HG03354 (cell line): ENCODE results near the gene TYW3.

ENCODE experiments used
- ATAC-seq: cut with Tn5 transposase; IDR thresholded peaks from one replicate; pipeline ENCODE4 v1.9.1; 2021; ENCODE audit warnings: mild to moderate bottlenecking; ENCODE audit not compliant: unreplicated experiment, poor library complexity, severe bottlenecking

The TYW3 gene, protein sequence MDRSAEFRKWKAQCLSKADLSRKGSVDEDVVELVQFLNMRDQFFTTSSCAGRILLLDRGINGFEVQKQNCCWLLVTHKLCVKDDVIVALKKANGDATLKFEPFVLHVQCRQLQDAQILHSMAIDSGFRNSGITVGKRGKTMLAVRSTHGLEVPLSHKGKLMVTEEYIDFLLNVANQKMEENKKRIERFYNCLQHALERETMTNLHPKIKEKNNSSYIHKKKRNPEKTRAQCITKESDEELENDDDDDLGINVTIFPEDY

DNA sequence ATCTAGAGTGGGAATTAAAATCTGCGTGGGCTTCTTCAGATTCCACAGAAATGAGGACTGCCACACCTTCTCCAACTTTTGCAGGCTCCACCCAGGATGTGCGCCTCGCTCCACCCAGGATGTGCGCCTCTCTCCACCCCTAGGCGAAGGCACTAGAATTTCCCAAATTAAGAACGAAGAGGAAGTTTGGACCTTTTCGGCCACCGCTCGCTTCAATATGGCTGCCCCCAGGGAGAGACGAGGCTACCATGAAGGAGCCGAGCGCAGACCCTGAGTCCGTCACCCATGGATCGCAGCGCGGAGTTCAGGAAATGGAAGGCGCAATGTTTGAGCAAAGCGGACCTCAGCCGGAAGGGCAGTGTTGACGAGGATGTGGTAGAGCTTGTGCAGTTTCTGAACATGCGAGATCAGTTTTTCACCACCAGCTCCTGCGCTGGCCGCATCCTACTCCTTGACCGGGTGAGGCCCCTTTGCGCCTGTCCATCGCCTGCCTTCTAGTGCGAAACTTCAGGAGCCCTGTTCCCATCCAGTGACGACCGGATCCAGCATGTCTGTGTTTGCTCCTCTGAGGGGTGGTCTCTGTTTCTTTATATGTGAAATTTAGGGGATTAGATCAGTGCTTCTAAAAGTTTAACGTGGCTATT lies at the start of gene TYW3, which contains the start of gene CRYZ:
Gene TYW3, plus strand, starts transcription at position 193 of the 644 bp plus-strand sequence. Its CDS starts 93 bp downstream, at position 286.
Gene CRYZ, minus strand, starts transcription at position 91 of the 644 bp plus-strand sequence. CDS start 8,229 bp downstream, outside the sequence.
- peak; percentile 69 for ATAC-seq

DNA sequence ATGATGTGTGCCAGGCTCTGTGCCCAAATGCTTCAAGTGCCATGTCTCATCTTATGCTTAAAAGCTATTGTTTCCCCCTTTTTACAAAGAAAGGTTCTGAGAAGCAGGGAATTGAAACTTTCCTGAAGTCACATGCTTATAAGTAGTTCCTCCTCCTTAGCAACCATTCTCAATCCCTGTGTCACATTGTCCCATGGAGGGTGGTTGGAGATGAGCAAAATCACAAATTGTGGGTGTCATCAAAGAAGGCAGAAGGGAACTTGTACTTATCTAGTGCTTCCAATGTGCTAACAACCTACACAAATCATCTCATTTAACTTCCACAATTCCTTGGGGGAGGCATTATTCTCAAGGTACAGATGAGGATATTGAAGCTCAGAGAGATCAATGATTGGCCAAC lies 49.3 kb upstream of the TYW3 start:
- no peak for ATAC-seq

DNA sequence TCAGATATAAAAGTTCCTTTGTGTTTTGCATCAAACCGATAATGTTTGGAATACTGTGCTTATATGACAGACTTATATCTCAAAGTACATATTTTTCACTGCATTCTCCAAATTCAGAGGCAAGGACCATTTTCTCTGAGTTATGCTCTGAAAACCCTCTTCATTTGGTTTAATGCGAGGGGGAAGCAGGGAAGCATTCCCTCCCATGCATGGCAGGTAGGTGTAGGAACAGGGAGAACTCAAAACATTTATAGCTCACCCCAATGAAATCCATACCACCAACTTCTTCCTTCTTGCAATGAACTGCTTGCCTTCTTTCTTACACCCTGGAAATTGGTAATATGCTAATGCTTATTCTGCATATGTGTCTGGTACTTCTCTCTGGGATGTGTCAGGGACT lies 48.7 kb upstream of the TYW3 start:
- ATAC-seq, result no peak

DNA sequence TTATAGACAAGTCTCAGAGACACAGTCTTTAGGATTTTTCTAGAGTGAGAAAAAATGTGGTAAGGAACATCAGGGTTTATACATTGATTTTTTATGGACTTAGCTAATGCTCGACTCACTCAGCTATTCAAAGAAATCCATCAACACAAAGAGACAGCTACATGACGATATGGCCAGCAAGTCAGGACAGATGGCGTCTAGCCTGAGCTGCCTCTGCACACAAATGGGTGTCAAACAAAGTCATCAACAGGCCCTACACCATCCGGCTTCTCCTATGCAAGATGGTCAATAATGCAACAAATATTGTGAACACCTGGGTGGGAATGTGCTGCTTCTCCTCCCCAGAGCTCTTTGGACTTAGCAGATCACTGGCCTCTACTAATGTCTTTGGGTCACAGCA lies 46.0 kb upstream of the TYW3 start:
- ATAC-seq, result no peak

DNA sequence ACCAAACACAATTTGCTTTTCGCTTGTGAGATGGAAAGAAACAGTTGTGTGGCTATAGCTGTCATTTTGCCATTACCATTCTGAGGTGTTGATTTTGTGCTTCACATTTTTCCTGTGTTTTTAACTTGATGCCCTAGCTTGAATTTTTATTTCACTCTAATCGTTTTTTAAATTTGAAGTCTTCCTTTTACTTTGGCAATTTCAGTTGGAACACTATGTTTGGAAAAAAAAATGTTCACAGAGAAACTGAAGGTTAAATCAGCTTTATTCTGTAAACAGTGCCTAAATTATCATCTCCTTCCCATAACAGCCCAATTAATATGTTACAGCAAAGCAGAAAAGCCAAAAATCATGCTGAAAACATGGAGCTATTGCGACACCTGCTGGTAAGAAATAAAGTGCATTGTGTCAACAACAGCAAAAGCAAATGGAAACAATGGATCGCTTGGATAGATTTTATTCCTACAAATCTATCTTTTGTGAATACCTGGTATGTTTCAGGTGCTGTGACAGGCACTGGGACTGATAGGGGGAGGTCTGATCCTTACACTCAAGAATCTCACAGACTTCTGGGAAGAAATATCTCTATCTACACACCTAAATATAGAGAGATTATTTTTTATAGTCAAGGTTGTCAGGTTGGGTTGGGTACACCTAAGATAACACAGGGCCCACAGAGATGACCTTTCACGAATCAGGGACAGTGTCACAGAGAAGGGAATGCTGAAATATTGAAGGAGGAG lies 43.2 kb upstream of the TYW3 start:
- ATAC-seq, result peak; percentile 80

DNA sequence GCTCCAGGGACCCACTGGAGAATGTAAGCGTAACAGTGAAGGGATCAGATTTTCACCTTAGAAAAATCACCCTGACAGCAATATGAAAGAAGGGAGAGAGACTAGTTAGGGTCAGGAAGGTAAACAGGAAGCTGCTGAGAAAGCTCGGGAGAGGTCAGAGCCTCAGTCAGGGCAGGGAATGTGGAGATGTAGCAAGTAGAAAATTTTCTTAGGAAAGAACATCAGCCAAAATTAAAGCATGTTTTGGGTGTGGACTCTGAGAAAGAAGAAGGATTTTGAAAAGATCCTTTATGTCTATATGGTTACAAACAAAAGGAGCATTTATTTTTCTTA lies 42.6 kb upstream of the TYW3 start:
- peak; percentile 9 for ATAC-seq

DNA sequence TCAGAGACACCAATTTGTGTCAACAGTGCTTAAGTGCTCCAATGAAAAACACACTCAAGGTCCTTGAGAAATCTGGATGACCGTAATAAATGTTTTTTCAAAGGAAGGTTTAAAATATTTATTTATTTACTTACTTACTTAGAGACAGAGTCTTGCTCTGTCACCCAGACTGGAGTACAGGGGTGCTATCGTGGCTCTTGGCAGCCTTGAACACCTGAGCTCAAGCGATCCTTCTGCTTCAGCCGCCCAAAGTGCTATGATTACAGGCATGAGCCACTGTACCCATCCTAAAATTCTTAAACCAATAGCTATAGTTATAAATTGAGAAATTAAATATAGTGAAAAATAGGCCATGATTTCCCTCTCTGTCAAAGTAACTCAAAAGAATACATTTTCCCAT lies 42.0 kb upstream of the TYW3 start:
- ATAC-seq, result no peak

DNA sequence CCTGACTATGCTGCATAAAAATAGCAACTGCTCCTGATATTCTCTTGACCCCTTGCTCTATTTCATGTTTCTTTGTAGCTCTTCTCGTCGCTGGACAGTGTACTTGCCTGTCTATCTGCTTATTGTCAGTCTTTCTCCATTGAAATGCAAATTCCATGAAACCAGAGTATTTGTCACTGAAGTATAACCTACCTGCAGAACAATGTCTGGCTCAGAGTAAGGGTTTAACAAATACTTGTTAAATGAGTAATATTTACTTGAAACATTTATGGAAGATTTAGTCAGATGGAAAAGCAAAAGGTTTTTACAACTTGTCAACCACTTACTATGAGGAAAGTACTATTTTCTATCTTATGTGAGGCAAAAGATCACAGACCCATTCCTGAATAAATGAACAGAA lies 39.5 kb upstream of the TYW3 start:
- no peak for ATAC-seq

DNA sequence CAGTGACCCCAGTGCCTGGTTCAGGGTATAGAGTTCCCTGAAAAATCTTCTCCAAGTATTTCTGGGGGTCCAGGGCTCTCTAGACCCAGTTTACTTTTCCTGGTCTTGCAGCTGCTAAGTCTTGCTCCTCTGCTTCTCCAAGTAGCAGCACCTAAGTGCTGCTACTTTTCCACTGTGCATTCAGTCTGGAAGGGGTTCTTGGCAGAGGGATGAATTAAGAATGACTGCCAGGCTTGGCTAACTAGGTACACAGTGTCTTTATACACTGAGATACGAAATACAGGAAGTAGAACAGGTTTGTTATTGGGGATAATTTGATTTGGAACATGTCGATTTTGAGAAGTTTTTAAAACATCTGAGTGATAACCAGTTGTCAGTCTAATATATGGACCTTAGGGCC lies 35.1 kb upstream of the TYW3 start:
- ATAC-seq, result no peak

DNA sequence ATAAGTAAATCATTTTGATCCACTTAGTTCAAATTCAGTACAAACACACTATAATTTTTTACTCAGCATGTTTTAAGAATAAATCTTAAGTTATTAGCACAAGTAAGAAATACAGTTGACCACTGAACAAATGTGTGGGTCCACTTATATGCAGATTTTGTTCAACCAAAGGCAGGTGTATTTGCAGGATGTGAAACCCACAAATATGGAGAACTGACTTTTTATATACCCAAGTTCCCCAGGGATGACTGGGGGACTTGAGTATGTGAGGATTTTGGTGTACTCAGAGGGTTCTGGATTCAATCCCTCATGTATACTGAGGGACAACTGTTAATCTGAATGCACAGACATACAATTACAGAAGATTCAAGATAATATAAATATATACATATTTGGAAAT lies 33.6 kb upstream of the TYW3 start:
- no peak for ATAC-seq

DNA sequence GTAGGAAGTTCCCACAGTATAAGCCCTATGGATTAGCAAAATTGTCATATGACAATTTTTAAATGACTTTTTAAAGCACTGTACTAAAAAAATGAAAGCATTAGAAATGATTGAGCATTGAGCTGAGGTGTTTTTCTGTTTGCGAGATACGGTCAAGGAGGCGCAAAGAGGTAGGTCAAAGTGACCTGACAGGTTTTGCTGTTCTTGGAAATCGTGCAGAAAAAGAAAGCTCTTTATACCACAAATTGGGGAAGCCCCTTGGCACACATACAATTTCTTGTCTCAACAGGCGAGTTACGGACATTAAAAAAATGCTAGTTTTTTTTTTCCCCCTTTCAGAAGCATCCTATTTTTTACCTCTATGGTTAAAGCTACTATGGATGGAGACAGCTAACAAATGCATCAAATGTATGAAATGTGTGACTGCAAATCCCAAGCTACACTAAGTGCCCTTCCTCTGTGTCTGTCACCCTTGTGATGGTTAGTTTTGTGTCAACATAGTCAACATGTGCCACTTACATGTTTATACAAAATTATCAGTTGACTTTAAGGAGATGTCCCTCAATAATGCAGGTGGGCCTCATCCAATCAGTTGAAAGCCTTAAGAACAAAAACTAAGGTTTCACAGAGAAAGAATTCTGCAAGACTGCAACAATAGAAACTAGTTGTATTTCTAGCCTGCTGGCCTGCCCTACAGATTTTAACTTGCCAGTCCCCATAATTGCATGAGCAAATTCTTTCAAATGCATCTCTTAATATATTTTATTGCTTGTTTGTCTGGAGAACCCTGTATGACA lies 29.4 kb upstream of the TYW3 start:
- no peak for ATAC-seq

DNA sequence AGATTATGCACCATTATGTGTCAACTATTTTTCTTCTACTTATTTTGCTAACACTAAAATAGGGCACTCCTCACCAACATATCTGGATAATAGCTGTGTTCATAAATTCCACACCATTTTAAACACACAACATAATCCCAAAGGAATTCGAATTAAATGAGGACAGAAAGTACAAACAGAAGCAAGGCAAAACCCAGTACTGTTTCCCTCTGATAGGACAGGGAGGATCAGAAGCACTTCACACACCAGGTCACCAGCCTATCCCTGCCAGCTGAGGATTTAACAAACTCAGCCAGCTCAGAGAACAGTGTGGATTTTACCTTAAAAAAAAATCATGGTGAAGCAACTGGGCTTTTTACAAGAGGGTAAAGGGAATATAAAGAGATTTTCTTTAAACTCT lies 20.1 kb upstream of the TYW3 start:
- no peak for ATAC-seq

DNA sequence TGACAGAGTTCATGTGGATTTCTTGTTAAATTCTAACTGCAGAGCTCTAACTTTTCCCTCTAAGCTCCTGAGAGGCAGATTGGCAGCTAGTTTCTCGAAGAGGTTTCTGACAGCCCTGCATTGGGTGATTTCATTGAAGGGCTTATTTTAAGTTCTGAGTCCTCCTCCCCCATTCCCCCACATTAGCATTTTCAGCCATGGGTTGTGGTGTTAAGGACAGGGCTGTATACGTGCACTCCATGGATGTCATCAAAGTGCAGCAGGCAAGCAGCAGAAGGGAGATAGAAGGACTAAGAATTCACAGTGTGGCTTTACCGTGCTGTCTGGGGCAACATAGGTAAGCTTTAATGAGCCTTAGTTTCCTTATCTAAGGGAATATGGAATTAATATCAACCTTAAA lies 19.1 kb upstream of the TYW3 start:
- ATAC-seq, result no peak

DNA sequence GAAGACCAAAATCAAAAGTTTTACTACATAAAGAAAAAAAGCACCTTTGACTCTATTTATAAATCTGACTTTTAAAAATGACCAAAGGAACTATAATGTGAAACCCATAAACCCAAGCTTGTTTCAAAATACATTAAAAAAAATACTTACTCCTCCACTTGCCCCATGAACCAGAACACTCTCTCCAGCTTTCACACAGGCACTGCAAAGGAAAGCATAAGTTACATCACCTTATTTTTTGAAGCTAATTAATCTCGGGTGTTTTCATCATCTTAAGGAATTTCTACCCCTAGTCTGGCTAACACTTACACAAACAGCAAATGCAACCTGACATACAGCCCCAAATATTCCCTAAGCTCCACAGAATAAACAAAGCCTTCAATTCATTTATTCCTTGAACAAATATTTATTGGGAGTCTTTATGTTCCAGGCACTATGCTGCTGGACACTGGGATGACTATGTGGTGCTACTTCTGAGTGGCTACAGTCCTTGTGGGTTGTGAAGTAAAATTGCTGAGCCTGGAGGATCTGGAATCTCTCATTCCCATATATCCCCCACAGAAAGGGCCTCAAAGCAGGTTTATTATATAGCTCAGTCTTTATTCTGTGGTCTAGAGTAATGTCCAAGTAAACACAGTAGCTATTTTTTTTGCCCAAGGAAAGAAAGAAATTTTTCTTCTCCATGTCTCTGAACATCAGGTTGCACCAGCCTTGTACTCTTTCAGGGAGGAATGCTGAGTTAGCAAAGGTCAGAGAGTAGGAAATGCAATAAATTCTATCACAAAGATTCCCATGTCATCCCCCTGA lies 18.3 kb upstream of the TYW3 start:
- ATAC-seq, result no peak

DNA sequence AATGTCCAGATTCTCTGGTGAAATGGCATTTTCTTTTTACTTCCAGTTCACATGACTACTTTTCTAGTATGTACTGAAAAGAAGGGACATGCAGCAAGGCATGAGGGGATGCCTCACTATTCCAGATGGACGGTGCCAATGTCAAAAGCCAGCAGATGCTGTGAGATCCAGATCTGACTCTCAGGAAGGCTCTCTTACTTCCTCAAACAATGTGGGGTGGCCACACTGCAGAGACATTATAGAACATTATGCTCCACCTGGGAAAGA lies 17.8 kb upstream of the TYW3 start:
- no peak for ATAC-seq

DNA sequence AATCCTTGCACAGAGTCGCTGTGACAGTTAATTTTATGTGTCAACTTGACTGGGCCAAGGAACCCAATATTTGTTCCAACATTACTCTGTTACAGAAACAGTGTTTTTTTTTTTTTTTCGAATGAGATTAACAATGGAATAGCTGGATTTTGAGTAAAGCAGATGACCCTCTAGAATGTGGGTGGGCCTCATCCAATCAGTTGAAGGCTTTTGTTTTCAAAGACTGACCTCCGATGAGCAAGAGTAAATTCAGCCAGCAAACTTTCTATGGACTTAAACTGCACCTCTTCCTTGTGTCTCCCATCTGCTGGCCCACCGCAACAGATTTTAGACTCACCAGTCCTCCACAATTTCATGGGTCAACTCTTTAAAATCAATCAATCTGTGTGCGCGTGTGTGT lies 17.1 kb upstream of the TYW3 start:
- ATAC-seq, result no peak

DNA sequence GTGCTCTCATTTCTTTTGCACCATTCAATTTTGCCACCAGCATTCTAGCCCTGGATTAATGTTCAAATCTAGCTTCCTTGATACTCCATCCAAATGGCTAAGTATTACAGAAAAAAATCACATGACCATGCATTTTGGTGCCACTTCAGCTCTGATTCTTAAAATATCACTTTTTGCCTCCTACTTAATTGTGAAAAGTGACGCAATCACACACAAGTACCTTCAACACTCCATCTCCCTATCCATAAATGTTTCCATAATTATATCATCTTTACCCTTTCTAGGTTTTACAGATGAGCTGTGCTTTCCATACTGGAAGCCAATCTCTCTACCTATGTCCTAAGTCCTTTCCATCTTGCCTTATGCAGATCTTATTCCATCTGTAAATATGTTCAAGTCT lies 16.1 kb upstream of the TYW3 start:
- ATAC-seq, result no peak

DNA sequence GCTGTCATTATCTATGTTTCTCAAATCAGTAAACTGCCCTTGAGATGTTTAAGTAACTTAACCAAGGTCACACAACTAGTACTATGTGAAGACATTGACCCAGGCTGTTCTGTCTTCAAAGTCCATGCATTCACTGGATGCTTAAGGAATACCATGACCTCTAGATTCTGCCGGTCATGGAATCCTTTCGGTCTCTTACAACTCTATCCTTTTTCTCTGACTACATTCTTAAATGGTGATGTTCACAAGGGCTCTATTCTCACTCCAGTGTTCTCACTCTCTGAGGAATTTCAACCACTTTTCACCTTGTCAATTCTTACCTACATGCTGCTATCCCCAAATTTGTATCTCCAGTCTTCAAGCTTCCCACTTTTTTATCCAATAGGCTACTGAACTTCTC lies 15.3 kb upstream of the TYW3 start:
- ATAC-seq, result no peak

DNA sequence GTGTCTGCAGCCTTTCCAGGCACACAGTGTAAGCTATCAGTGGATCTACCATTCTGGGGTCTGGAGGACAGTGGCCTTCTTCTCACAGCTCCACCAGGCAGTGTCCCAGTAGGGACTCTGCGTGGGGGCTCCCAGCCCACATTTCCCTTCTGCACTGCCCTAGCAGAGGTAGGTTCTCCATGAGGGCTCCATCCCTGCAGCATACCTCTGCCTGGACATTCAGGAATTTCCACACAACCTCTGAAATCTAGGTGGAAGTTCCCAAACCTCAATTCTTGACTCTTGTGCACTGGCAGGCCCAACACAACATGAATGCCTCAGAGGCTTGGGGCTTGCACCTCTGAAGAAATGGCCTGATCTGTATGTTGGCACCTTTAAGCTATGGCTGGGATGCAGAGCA lies 6.9 kb upstream of the TYW3 start:
- ATAC-seq, result no peak

DNA sequence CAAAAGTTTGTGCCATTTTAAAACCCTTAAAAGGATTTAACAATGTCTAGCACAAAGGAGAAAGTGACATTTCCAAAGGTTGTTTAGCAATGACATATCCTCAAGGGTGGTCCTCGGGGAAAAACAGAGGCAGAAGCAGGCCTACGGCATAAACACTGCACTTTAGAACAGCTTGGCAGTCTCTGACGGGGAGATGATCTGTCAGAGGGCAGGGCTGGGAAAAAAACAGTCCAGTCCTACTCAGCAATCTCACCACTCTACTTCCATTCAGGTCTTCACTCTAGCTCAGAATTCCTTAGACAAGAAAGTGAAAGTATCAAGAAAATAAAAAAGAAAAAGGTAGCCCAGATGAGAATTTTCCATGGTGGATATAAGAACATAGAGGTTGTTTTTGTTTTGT lies 4.2 kb upstream of the TYW3 start:
- ATAC-seq, result no peak
